NCI-H1417 (cell line): ENCODE results near the gene CRADD.
A peak's percentile ranks its signal among the peaks of the same experiment; 100 is the strongest.
"Not testable (repeated sequence)": the region's sequence is repeated elsewhere in the genome, so short reads cannot be mapped to it uniquely, and the experiment has no call there.

Experiments used
- DNase-seq, 3 experiments: peaks; one replicate each; lab custom pipeline; 2025; lab: John Stamatoyannopoulos, UW

The CRADD gene

GRCh38 chr12:93844164-93844784 is 167.1 kb downstream of the CRADD start:
- no peak for DNase-seq

GRCh38 chr12:93846936-93847516 is 169.9 kb downstream of the CRADD start:
- no peak for DNase-seq

- no peak for DNase-seq
Measured at GRCh38 chr12:93847517-93848474, 170.6 kb downstream of the CRADD start.

DNA sequence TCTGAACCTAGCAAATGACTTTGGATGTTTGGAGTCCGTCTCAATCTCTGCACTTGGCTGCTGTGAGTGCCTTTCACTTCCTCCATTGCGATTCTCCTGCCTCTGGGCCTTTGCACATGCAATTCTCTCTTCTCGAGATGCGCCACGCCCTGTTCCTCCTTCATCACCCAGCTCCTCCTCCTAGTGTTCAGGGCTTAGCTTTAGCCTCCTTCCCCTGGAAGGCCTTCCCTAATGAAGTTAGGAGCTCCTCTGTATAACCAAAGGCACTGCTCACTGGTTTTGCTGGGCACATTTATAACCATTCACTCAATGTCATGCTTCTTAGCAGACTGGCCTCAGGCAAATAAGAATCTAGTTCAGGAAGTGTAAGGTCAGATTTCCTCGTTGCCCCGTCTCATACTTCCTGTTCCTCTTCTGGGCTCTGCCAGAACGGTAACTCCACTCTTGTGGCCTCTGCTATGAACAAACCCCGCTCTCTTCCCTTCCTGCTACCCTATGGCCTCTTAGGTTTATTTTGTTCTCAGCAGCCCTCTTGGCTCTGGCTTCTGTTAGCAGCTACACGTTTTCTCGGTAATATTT is 171.4 kb downstream of the CRADD start:
- no peak for DNase-seq

GRCh38 chr12:93849946-93850345 is 172.8 kb downstream of the CRADD start:
- no peak for DNase-seq

- no peak for DNase-seq
Measured at GRCh38 chr12:93850481-93851256, 173.5 kb downstream of the CRADD start.

DNA sequence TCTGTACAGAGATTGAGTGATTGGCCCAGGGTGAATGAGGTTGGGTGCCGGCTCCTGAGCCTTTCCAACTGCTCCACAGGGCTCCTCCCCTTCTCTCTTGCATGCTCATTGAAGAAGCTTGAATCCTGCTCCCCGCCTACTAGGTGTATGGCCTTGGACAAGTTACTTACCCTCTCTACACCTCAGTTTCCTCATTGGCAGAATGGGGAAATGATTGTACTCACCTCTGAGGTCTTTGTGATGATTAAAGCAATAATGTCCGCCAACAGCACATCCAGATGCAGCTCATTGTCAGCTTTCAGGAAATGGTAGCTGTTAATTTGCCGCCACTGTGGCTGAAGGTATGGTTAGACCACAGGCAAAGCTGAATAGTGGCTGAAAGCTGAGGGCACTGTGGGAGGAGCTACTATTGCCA is 174.1 kb downstream of the CRADD start:
- DNase-seq, result no peak

GRCh38 chr12:93852173-93852591 is 175.0 kb downstream of the CRADD start:
- DNase-seq, result peak in 1 of 3 experiments; percentile 77

- no peak for DNase-seq
Measured at GRCh38 chr12:93853698-93854478, 176.7 kb downstream of the CRADD start.

GRCh38 chr12:93855261-93855660 is 178.1 kb downstream of the CRADD start:
- DNase-seq, result no peak

GRCh38 chr12:93856611-93857010 is 179.4 kb downstream of the CRADD start:
- DNase-seq, result peak in 1 of 3 experiments; percentile 22

GRCh38 chr12:93857279-93857938 is 180.2 kb downstream of the CRADD start:
- peak in 2 of 3 experiments; percentile 71 to 93 for DNase-seq

GRCh38 chr12:93857991-93858447 is 180.8 kb downstream of the CRADD start:
- peak; percentile 39 to 93 (median 71) for DNase-seq

- DNase-seq, result no peak
Measured at GRCh38 chr12:93860668-93861373, 183.6 kb downstream of the CRADD start.

GRCh38 chr12:93862424-93862823 is 185.2 kb downstream of the CRADD start:
- DNase-seq, result no peak

- DNase-seq, result no peak
Measured at GRCh38 chr12:93865751-93866150, 188.6 kb downstream of the CRADD start.

- DNase-seq, result no peak
Measured at GRCh38 chr12:93868771-93869170, 191.6 kb downstream of the CRADD start.

- DNase-seq, result no peak
Measured at GRCh38 chr12:93870020-93870795, 193.0 kb downstream of the CRADD start.

- DNase-seq, result not testable (repeated sequence)
Measured at GRCh38 chr12:93871566-93871965, 194.4 kb downstream of the CRADD start.
